CD4-positive, alpha-beta T cell treated with Interleukin-21 for 1 hour (primary cell): ENCODE results near the gene DDI2.
"Not testable (repeated sequence)": the region's sequence is repeated elsewhere in the genome, so short reads cannot be mapped to it uniquely, and the experiment has no call there.

ENCODE experiments used
- DNase-seq: peaks from one replicate; pipeline ENCODE4 v3.0.0-alpha.2; 2020

DDI2 gene

DNA sequence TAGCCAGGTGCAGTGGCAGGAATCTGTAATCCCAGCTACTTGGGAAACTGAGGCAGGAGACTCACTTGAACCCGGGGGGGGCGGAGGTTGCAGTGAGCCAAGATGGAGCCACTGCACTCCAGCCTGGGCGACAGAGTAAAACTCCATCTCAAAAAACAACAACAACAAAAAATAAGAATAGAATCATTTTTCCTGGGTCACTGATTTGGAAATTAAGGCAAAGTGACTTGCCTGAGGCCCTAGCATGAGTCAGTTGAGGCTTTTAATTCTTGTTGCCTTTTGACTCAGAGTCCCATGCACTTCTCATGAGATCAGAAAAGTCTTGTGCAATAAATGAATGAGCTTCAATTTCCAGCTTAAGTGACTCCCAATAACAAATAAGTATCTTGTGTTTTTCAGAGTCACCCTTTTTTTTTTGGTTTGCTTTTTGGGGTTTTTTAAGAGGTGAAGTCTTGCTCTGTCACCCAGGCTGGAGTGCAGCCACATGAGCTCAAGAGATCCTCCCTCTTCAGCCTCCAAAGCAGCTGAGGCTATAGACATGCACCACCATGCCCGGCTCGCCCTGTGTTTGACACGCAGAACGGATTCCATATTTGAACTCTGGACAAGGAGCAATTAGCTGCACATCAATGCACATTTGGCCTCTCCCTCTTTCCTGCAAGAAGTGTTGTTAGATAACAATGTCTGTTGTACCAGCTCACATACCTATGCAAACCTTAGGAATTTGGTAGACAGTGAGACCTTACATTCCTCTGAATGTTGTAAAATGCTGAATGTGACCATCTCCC lies 63.5 kb downstream of the DDI2 start:
- DNase-seq, result no peak

DNA sequence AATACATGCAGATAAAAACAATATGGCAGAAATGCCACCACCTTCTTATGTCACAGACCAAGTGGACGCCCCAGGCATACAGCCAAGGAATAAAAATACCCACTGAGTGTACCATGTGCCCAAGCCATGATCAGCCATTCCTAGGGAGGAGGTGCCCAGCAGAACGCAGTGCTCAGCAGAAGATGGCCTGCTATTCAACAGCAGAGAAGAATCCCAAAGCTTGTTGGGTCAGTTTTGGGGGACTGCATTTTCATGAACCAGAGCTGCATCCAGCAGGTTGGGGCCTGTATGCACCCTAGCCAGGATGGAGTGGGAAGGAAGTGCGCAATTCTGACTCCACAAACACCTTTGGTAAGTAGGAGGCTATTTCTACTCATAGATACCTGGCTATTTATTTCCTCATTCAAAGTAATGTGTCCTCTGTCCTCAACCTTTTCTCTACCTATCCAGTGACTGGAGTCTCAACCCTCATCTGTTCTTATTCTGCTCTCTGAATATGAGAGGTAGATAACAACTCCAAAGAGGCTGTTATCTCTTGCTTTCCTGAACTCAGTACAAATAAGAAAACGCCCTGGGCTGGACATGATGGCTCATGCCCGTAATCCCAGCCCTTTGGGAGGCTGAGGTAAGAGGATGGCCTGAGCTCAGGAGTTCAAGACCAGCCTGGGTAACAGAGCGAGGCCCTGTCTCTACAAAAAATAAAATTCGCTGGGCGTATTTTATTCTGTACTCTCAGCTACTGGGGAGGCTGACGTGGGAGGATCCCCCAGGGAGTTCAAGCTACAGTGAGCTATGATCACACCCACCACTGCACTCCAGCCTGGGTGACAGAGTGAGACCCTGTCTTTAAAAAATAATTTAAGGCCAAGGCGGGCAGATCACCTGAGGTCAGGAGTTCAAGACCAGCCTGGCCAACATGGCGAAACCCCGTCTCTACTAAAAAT lies 64.4 kb downstream of the DDI2 start:
- no peak for DNase-seq

DNA sequence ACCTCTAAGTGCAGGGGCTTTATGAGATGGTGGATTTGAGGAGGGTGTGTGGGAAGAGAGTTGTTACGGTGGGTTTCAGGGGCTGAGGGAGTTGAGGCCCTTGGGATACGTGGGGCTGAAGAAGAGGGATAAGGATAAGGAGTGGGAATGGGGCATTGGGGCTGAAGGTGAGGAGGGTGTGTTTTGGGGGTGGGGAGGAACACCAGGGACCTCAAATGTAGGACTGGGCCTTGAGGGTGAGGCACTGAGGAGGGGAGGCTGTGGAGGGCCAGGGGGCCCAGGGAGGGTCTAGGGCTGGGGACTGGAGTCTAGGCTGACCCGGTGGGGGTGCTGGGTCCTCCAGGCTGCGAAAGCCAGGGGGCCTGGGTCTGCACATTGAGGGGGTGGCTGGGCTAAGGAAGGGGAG lies 65.7 kb downstream of the DDI2 start:
- no peak for DNase-seq

DNA sequence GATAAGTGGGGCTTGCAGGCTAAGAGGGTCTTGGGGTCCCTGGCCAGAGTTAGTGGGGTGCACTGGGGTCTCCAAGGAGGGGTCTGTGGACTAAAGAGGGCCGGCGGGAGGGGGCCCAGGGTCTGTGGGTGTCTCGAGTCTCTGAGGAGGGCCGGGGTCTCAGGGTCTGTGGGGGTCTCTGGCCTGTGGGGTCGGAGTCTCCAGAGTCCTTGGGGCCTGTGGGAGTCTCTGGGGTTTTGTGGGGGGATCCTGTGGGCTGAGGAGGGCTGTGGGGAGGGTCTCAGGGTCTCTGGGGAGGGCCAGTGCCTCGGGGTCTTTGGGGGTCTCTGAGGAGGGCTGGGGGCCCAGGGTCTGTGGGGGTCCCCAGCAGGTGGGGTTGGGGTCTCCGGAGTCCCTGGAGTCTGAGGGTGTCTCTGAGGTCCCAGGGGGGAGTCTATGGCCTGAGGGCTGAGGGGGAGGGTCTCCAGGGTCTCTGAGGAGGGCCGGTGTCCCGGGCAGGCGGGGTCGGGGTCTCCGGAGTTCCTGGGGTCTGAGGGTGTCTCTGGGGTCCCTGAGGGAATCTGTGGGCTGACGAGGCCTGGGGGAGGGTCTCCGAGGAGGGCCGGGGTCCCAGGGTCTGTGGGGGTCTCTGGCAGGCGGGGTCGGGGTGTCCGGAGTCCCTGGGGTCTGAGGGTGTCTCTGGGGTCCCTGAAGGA lies 66.2 kb downstream of the DDI2 start:
- no peak for DNase-seq

DNA sequence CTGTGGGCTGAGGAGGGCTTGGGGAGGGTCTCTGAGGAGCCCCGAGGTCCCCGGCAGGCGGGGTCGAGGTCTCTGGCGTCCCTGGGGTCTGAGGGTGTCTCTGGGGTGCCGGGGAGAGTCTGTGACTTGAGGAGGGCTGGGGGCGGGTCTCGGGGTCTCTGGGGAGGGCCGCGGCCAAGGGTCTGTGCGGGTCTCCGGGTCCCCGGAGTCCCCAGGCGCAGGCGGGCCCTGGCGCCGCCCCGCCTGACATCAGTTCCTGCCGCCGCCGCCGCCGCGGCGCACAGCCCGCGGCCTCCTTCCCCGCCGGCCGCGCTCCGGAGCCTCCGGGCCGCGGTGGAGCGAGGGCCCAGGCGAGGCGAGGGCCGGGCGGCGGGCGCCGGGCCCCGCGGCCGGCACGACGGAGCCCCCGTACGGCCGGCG lies 66.8 kb downstream of the DDI2 start, which contains the start of gene PLEKHM2:
TSS of gene PLEKHM2 (plus strand) at position 279 of the 420 bp plus-strand sequence. CDS start 239 bp downstream, outside the sequence.
- peak; percentile 54 for DNase-seq

DNA sequence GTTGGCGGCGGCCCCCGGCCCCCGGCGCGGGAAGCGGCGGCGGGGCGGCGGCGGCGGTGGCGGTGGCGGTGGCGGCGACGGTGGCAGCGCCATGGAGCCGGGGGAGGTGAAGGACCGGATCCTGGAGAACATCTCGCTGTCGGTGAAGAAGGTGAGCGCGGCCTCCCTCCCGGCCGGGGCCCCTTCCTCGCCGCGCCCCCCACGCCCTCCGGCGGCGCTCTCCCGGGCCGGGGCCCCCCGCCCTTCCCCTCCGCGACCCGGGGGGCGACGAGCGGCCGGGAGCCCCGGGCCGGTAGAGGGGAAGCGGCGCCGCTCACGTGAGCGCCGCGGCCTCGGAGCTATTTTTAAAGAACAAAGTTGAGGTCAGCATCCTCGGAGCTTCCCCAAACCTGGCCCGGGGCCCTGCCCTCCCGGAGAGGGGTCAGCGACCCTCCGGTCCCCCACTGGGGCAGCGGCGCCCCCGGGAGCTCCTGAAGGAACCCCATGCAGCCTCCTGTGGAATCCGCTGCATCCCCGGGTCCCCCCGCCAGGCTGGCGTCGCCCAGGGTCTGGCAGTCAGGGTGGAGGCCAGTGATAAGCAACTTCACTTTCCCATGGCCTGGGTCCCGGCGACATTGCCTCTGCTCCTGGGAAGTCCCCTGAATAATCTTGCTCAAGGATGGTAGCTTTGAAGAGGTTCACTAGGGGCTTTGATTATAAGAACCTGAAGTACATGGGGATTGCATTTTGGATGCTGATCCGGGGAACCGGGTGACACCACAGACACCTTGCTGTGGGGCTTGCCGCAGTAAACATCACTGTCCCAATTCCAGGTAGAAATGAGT lies 67.4 kb downstream of the DDI2 start:
- DNase-seq, result peak; percentile 51

DNA sequence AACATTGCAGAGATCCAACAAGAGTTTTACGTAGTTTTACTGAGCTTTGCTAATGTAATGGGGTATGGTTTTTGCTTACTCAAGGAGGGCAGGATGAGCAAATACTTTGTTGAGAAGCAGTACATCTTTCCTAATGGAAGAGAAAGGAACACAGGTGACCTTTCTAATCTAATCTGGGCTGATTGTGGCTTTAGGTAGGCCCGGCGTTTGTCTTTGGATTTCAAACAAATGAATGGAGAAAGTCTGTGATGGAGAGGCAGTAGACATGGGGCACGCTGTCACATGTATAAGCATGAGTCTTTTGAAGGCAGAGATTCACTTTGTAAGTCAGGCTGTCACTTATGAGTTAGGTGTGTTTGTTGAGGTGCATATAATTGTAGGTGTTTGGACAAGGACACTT lies 68.6 kb downstream of the DDI2 start:
- no peak for DNase-seq

DNA sequence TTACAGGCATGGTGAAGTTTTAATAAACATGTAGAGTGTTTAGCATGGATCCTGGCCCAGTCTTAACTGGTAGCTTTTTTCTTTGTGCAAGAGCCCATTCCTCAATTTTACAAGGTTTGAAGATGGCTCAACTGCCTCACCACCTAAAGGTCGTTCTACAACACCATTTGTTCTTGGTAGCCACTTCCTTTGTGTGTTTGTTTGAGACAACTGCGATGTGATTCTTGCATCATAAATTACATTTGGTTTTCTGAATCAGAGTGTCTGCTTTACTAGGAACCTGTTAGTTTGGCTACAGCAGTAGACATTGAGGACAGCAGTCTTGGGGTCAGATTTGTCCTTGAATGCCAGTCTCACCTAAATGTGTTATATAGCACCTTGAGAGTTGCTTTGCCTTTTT lies 70.2 kb downstream of the DDI2 start:
- no peak for DNase-seq

DNA sequence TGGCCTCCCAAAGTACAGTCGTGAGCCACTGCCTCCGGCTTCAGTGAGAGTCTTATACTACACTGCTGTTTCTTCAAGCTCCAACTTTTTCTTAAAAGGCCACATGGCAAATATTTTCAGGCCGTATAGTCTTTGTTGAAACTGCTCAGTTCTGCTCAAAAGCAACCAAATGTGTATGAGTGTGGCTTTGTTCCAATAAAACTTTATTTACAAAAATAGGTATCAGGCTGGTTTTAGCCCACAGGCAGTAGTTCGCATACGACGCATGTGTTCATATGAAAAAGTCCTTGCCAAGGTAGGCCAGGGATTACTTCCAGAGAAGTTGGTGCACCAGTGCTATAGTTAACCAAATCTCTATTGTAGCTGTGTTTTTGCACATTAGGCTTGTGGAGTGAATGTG lies 73.1 kb downstream of the DDI2 start:
- no peak for DNase-seq

DNA sequence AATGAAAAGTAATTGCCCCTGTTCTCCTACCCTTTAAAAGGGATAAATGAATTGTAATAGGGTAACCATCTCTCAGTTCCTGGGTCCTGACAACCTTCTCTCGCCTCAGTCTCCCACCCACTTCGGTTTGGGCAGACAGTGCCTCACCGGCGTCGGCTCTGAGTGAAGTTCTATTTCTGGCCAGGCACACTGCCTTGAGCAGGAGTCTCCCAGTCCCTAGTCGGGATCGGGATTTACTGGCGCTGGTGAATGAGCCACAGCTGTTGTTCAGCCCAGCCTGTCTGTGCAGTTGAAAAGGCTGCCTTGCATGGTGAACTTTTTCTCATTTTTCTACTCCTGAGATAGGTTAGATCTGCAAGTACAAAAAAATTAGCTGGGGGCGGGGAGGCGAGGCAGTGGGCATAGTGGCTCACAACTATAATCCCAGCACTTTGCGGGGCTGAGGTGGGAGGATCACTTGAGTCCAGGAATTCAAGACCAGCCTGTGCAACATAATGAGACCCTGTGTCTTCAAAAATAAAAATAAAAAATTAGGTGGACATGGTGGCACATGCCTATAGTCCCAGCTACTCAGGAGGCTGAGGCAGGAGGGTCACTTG lies 74.3 kb downstream of the DDI2 start:
- DNase-seq, result no peak

DNA sequence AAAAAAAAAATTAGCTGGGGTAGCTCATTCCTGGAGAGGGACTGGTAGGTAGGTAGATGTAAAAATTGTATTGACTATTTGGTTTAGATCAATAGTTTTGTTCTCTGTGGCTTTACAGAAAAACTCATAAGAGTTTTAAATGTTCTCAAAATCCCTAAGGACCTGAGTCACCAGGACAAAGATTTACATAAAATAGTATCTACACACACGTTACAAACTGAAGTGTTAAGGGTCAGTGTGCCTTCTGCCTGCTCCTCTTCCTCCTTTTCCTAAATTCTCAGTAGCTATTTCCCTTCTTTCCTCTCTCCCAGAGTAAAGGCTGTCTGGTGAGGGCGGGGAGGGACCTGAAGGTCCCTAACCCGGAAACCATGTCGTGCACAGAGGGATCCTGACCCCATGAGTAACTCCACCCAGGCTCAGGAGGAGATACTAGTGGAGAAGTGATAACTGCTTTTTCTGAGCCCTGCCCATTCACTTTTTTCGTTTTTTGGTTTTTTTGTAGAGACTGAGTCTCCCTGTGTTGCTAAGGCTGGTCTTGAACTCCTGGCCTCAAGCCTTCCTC lies 74.9 kb downstream of the DDI2 start:
- DNase-seq, result no peak

DNA sequence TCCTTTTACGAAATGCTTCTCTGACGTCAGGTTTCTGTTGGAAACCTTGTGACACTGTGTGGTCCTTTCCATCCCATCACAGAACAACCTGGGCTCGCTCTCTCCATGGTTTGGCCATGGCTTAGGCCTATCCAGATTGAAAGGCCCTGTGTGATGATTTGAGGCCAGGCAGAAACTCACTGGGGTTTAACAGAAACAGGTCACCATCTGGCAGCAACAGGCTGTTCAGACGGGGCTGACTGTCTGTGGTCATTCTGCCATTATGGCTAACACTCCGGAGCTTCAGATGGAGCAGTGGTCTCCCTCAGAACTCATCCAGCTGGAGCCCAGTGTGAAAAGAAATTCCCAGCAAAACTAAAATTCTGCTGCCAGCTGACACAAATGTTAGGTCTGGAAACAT lies 76.1 kb downstream of the DDI2 start:
- no peak for DNase-seq

DNA sequence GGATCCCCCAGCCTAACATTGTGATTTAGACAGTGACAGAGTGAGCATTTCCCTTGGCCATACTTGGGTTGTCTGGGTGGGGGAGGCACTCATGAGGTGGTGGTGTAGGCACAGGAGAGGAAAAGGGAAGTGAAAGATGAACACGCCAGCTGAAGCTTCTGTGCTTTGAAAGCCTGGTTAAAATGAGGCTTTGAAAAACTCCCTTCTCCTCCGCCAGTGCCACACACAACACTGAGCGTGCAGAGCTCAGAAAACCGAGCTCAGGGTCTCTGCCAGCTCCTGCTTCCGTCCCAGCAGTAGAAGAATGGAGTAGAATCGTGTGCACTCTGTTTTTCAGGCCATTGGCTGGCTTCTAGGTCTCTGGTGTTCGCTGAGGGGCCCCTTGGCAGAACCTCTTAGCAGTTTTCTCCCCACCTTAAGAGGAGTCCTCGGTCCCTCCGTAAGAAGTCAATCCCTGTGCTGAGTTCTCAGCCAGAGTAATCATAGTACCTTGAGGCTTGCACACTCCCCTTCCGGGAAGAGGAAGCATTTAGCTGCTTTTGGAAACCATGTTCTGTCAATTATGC lies 79.8 kb downstream of the DDI2 start:
- DNase-seq, result peak; percentile 40

DNA sequence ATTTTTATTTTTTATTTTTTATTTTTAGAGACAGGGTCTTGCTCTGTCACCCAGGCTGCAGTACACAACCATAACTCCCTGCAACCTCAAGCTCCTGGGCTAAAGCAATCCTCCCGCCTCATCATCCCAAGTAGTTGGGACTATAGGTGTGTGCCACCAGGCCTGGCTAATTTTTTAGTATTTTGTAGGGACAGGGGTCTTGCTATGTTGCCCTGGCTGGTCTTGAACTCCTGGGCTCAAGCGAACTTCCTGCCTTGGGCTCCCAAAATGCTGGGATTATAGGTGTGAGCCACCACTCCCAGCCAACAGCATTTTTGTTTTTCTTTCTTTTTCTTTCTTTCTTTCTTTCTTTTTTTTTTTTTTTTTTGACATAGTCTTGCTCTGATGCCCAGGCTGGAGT lies 80.9 kb downstream of the DDI2 start:
- no peak for DNase-seq

DNA sequence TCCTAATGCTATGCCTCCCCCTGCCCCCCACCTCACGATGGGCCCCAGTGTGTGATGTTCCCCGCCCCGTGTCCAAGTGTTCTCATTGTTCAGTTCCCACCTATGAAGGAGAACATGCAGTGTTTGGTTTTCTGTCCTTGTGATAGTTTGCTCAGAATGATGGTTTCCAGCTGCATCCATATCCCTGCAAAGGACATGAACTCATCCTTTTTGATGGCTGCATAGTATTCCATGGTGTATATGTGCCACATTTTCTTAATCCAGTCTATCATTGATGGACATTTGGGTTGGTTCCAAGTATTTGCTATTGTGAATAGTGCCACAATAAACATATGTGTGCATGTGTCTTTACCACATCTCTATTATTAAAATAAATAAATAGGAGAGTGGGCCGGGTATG lies 82.1 kb downstream of the DDI2 start:
- not testable (repeated sequence) for DNase-seq

DNA sequence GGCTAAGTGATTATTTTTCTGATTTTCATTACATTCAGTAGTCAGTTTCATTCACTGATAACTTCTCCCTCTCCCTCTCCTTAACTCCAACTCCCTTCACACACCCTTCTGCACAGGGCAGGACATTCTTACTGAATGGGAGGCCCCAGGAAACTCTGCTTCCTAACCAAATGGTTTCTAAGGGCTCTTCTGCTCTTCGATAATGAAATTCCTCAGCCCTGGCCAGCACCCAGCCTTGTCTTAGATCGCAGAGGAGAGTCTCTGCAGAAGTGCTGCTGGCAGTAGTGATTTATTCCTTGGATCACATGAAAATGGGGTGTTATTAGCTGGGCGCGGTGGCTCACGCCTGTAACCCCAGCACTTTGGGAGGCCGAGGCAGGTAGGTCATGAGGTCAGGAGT lies 83.2 kb downstream of the DDI2 start:
- no peak for DNase-seq

DNA sequence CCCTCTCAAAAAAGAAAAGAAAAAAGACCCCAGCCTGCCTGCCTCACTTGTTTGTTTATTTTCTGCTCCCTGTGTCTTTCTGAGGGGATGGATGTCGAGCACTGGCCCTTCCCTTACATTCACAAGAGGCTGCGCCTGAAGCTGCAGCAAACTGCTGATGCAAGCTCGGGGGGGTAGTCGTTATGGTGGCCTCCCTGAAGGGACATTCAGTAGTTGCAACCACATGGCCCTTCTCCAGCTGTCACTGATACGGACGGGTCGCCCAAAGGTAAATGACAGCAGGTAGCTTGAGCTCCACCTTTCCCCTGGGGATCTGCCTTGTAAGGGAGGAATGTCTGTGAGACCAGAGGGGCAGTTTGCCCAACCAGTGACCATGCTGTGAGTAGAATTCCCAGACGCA lies 84.5 kb downstream of the DDI2 start:
- DNase-seq, result no peak

DNA sequence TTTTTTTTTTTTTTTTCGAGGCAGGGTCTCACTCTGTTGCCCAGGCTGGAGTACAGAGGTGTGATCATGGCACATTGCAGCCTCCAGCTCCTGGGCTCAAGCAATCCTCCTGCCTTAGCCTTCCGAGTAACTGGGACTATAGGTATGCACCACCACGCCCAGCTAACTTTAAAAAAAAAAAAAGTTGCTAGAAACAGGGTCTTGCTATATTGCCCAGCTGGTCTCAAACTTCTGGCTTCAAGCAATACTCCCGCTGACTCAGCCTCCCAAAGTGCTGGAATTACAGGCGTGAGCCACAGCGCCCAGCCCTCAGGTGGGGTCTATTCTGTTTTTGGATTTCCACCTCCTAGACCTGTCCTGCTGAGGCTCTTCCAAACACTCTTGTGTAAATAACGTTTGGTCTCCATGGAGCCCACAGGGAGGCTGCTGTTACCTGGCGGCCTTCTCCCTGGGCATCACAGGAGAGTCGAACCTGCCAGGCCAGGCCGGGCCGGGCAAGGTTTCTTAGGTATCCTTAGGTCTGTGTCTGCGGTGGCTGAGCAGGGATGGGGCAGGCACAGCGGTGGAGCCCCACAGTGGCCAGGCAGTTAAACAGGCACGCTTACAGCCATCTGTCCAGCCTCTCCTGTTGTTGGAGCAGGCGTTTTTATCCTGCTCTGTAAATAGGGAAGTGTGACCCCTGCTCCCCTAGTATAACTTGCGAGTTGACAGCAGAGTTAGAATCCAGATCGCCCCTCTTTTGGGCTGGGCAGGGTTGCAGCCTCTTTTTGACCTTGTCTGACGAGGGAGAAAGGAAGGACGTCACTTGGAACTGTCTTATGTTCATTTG lies 85.7 kb downstream of the DDI2 start:
- DNase-seq, result no peak

DNA sequence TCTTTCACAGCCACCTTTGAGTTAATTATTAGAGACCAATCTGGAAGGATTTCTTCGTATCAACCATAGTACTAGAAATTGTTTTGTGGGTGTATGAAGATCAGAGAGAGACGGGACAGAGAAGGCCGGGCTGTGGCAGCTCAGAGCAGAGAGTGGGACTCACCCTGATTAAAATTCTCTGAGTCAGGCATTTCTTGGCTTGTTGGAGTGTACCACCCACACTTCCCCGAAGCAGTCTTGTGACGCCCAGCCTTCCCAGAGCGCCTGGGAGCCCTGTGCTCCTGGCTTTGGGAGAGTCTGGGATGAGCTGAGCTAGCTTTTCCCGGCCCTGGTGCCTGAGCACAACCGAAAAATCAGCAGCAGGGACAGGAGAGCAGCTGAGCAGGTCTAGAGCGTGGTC lies 86.3 kb downstream of the DDI2 start:
- no peak for DNase-seq

DNA sequence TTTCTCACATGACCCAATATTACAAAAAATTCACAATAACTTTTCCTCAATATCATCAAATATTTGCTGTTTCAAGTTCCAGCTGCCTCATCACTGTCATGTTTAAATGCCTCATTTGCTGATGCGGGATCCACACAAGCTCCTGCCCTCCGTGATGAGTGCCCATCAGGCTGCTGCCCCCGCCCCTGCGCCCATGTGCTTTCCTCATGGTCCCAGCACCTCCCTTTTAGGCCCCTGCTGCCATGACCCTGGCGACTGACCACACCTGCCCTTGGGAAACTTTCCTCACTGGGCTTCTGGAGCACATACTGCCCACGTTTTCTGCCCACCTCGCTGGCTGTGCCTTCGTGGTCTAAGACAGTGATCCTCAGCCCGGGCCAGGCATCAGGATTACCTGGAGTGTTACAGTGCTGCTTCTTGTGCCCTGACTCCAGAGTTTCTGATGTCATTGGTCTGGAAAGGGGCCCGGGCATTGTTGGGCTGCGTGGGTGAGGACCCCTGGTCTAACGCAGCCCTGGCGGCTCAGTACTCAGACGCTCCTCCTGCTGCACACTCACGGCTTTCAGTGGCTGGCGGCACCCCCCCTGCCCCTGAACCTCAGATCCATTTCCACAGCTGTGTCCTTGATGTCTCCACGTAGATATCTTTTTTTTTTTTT lies 87.4 kb downstream of the DDI2 start:
- DNase-seq, result no peak
